DOHH2 (cell line): Measurements from ENCODE around the gene ATP5F1E.

Source experiments
- H3F3A ChIP-seq: fragments of 200-600 bp; sonication (generic), shearing (Covaris generic); 2 replicates; pipeline ENCODE4 v1.6.0; 2016; ENCODE audit warnings: antibody characterized with exemption, mild to moderate bottlenecking; ENCODE audit not compliant: control insufficient read depth, insufficient read depth
- H3K27ac ChIP-seq: fragments of 200-600 bp; sonication (generic); 2 replicates; pipeline ENCODE4 v1.5.1; 2014; ENCODE audit warnings: low read depth, mild to moderate bottlenecking, low read length, moderate library complexity
- H3K27me3 ChIP-seq: fragments of 200-600 bp; sonication (generic); 2 replicates; pipeline ENCODE4 v1.6.1; 2014; ENCODE audit warnings: mild to moderate bottlenecking, low read length, mixed read lengths; ENCODE audit not compliant: control insufficient read depth
- H3K36me3 ChIP-seq: fragments of 200-600 bp; sonication (generic); 2 replicates; pipeline ENCODE4 v1.6.1; 2014; ENCODE audit warnings: mild to moderate bottlenecking, low read length, moderate library complexity, mixed read lengths; ENCODE audit not compliant: control insufficient read depth
- H3K4me1 ChIP-seq: fragments of 200-600 bp; sonication (generic); 2 replicates; pipeline ENCODE4 v1.6.1; 2014; ENCODE audit warnings: mild to moderate bottlenecking, low read length, mixed read lengths; ENCODE audit not compliant: control insufficient read depth
- H3K4me2 ChIP-seq: fragments of 200-600 bp; sonication (generic); 2 replicates; pipeline ENCODE4 v1.6.0; 2014; ENCODE audit warnings: mild to moderate bottlenecking, low read length, moderate library complexity
- H3K4me3 ChIP-seq: fragments of 200-600 bp; sonication (generic); 2 replicates; pipeline ENCODE4 v1.5.1; 2014; ENCODE audit warnings: mild to moderate bottlenecking, low read length, mixed read lengths
- H3K79me2 ChIP-seq: fragments of 200-600 bp; sonication (generic); 2 replicates; pipeline ENCODE4 v1.6.1; 2014; ENCODE audit warnings: mild to moderate bottlenecking, low read length, mixed read lengths; ENCODE audit not compliant: control insufficient read depth
- H3K9me2 ChIP-seq: fragments of 200-600 bp; sonication (generic); replicated peaks from 2 replicates; pipeline ENCODE4 v1.6.1; 2014; ENCODE audit warnings: mild to moderate bottlenecking, low read length, mixed read lengths; ENCODE audit not compliant: control insufficient read depth
- H3K9me3 ChIP-seq: fragments of 200-600 bp; sonication (generic); 2 replicates; pipeline ENCODE4 v1.6.1; 2014; ENCODE audit warnings: antibody characterized with exemption, low read length, mixed read lengths; ENCODE audit not compliant: control insufficient read depth, insufficient read depth
- H4K20me1 ChIP-seq: fragments of 200-600 bp; sonication (generic); 2 replicates; pipeline ENCODE4 v1.6.0; 2014; ENCODE audit warnings: low read depth, mild to moderate bottlenecking, antibody characterized with exemption, low read length, moderate library complexity; ENCODE audit not compliant: control insufficient read depth, insufficient read depth
- CTCF ChIP-seq: fragments of 200-600 bp; sonication (generic); IDR thresholded peaks from one replicate; pipeline ENCODE4 v1.5.1; 2014; ENCODE audit warnings: antibody characterized with exemption, mild to moderate bottlenecking, low read depth, low read length; ENCODE audit not compliant: poor library complexity, severe bottlenecking
- EZH2phosphoT487 ChIP-seq: fragments of 200-600 bp; sonication (generic); IDR thresholded peaks from 2 replicates; pipeline ENCODE4 v1.6.1; 2017; ENCODE audit warnings: borderline replicate concordance, mild to moderate bottlenecking, antibody characterized with exemption, low read length, moderate library complexity, mixed read lengths

Gene ATP5F1E

GRCh38 chr20:59024111-59024530 is 8.0 kb downstream of the ATP5F1E start:
- Histone ChIP-seq H3K9me2 (no peaks in the 10 kb centered on the region), H3K27me3 (no peaks in the 10 kb centered on the region), H3K4me1 (peaks cover 8% of the 10 kb centered on the region), H3K36me3 (peaks cover 68% of the 10 kb centered on the region), H3K4me2 (no peak overlapping the region), H4K20me1 (peaks cover 12% of the 10 kb centered on the region; the same call in 1 of the 2 replicates), H3K4me3 (no peak overlapping the region), H3F3A (0 out of 2 replicates have a peak, but pooled peaks cover 8% of the 10 kb centered on the region), H3K27ac (no peak overlapping the region), H3K9me3 (no peaks in the 10 kb centered on the region), H3K79me2 (peaks cover 36% of the 10 kb centered on the region)
- no peak for TF ChIP-seq EZH2phosphoT487
- no peak for TF ChIP-seq CTCF

GRCh38 chr20:59023616-59024015 is 8.5 kb downstream of the ATP5F1E start:
- Histone ChIP-seq H3K4me3 (no peak overlapping the region), H3K79me2 (peaks cover 31% of the 10 kb centered on the region), H3K9me3 (no peaks in the 10 kb centered on the region), H4K20me1 (peaks cover 9% of the 10 kb centered on the region; the same call in 1 of the 2 replicates), H3K27ac (no peak overlapping the region), H3K4me1 (peaks cover 3% of the 10 kb centered on the region), H3K36me3 (peaks cover 63% of the 10 kb centered on the region), H3K4me2 (no peak overlapping the region), H3F3A (0 out of 2 replicates have a peak, but pooled peaks cover 8% of the 10 kb centered on the region), H3K27me3 (no peaks in the 10 kb centered on the region), H3K9me2 (no peaks in the 10 kb centered on the region)
- TF ChIP-seq EZH2phosphoT487 (no peak), CTCF (no peak)

GRCh38 chr20:59022754-59023153 is 9.4 kb downstream of the ATP5F1E start:
- Histone ChIP-seq H3K27me3 (no peaks in the 10 kb centered on the region), H3K4me3 (no peak overlapping the region), H3K36me3 (peaks cover 54% of the 10 kb centered on the region), H3K4me2 (no peak overlapping the region), H3K27ac (no peak overlapping the region), H3K9me3 (no peaks in the 10 kb centered on the region), H3K4me1 (peaks cover under 1% of the 10 kb centered on the region; the same call in 1 of the 2 replicates), H3K9me2 (no peaks in the 10 kb centered on the region), H3F3A (0 out of 2 replicates have a peak, but pooled peaks cover 8% of the 10 kb centered on the region), H4K20me1 (peaks cover 9% of the 10 kb centered on the region; the same call in 1 of the 2 replicates), H3K79me2 (peaks cover 22% of the 10 kb centered on the region)
- TF ChIP-seq CTCF (no peak), EZH2phosphoT487 (no peak)
